HG02981 (cell line): ENCODE data around the gene NEUROD1.
"Not testable (repeated sequence)": the region's sequence is repeated elsewhere in the genome, so short reads cannot be mapped to it uniquely, and the experiment has no call there.

Source experiments
- ATAC-seq: cut with Tn5 transposase; IDR thresholded peaks from one replicate; pipeline ENCODE4 v1.9.1; 2021; ENCODE audit warnings: mild to moderate bottlenecking, moderate library complexity; ENCODE audit not compliant: unreplicated experiment

Gene NEUROD1

DNA sequence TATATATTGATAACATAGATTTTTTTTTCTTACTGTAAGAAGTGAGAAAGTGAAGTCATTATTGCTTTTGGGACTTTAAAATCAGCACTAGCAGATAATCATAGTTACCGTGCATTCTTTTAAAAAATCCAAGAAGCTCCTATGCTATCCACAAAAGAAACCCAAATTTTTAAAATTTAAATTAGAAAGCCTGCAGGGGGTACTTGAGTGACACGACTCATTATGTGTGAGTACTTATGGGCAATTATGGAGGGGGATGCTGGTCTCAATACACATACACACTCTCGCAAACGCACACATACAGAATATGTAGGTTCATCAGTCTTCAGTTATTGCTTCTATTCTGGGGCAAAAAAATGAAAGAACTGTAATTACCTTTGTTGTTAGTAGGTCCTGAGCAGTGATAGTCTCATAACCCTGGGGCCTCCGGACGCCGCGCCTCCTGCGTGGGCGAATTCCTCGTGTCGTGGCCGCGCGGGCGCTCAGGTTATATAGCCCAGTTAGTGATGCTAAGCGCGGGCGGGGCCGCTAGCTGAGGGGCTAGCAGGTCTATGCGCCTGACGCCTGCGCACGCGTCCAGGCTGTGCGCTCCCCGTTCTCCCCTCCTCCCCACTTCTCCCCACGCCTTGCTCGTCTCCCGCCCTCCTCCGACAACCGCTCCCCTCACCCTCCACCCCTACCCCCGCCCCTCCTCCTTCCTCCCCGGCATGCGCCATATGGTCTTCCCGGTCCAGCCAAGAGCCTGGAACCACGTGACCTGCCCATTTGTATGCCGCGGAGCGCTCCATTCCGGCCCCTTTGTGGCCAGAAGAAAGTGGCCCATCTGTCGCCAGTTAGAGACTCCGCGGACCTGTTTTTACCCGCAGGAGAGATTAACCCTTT is at the start of gene NEUROD1:
NEUROD1 (minus strand) TSS at position 463 of the 882 bp plus-strand sequence. CDS start 1,657 bp downstream, outside the sequence.
- no peak for ATAC-seq

DNA sequence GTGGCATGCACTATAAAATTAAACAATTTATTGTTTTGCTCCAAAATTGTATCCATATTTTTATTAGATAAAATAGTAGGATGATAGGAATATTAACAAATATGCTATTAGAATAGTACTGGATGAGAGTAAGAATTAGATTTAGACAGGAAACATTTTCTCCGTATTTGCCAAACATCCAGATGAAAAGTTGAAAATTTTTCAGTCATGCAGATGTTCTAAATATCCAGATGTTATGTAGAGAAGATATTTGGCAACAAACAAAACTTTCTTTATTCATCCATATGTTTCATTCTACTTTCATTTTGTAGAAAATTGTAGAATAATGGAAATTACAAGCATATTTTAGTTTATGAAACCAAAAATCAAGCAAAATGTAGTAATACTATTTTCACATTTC is 45.2 kb upstream of the NEUROD1 start:
- ATAC-seq: no peak

DNA sequence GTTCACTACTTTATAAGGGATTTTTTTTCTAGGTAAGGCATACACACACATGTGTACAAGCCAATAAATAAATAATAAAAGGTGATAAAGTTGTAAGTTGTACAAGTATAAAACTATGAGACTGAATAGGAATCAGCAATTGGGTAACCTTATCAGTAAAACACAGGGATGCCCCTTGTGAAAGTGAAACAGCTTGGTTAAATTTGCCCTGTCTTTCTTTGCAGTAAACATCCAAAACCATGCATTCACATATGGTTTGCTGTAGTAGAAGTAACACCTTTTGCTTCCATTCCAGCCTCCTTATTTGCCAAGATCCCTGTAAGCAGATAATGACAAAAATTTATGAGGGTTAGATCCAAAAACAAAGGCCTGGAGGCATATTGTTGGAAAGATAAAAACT is 44.3 kb upstream of the NEUROD1 start:
- ATAC-seq: no peak

DNA sequence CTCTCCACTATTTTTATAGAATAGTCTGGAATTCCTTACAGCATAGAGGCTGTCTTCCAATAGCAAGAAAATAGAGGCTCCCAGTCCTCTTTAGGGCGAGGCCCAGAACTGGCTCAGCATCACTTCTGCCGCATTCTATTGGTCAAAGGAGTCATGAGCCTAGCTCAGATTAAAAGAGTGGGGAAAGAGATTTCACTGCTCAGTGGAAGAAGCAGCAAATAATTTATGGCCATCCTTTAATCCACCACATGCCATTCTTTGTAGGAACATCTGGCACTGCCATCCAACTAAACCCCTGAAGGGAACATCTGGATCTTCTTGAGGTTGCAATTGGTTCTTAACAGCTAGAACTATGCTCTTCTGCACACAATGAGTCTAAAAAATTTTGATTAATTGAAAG is 43.4 kb upstream of the NEUROD1 start:
- ATAC-seq: no peak

DNA sequence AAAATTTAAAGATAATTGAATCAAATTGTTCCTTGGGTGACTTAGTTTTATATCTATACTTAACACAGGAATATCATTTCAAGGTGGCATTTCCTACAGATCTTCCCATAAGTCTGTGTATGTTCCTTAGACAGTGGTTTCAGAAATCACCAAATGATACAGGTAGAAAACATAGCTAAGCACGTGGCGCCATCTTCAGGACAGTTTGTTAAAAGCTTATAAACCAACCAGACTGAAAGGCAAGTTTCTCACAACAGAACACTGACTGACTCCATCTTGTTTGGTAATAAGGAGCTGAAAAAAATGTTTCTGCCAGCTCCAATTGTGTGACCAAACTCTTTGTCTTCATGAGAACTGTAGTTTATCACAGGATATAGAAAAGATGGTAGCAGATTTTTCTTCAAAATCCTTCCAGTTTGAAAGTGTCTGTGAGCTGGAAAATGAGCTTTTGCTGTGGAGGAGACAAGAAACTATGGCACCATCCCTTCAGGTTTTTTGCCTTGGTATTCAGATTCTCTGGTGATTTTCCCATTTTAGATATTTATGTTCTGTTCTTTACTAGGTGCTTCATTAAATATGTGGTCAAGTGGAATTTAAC is 34.8 kb upstream of the NEUROD1 start:
- peak; percentile 94 for ATAC-seq

DNA sequence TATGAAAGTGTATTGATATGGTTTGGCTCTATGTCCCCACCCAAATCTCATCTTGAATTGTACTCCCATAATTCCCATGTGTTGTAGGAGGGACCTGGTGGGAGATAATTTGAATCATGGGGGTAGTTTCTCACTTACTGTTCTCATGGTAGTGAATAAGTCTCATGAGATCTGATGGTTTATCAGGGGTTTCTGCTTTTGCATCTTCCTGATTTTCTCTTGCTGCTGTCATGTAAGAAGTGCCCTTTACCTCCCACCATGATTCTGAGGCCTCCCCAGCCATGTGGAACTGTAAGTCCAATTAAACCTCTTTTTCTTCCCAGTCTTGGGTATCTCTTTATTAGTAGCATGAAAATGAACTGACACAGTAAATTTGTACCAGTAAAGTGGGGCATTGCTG is 30.7 kb upstream of the NEUROD1 start:
- not testable (repeated sequence) for ATAC-seq

DNA sequence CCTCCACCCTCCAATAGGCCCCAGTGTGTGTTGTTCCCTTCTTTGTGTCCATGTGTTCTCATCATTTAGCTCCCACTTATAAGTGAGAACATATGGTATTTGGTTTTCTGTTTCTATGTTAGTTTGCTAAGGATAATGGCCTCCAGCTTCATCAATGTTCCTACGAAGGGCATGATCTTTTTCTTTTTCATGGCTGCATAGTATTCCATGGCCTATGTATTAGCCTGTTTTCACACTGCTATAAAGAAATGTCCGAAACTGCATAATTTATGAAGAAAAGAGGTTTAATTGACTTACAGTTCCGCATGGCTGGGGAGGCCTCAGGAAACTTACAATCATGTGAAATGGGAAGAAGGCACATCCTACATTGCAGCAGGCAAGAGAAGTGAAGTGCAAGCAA is 22.2 kb upstream of the NEUROD1 start:
- ATAC-seq: not testable (repeated sequence)

DNA sequence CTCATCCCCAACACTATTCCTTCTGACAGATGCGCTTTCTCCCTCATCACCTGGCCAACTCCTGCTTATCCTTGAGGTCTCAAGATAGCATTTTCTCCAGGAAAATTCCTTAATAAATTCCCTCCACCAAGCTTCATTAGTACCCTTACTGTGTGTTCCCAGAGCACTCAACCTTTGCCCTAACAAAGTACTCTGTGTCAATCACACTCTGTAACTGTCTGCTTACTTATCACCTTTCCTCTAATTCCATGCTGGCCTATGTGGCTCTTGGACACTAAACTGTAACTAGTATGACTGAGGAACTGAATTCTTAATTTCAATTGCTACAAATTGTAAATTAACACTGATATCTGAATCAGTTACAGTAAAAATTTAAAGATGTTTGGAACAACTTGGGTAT is 17.9 kb upstream of the NEUROD1 start:
- ATAC-seq: no peak

DNA sequence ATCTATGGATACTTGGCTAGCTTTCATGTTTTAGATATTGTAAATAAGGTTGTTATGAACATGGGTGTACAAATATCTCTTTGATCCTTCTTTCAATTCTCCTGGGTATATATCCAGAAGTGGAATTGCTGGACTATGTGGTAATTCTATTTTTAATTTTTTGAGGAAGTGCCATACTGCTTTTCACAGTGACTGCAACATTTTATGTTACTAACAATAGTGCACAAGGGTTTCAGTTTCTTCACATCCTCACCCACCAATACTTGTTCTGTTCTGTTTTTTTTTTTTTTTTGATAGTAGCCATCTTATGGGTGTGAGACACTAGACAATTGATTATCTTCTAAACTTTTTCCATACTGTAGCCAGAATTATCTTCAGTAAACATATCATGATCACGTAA is 17.3 kb upstream of the NEUROD1 start:
- peak; percentile 51 for ATAC-seq

DNA sequence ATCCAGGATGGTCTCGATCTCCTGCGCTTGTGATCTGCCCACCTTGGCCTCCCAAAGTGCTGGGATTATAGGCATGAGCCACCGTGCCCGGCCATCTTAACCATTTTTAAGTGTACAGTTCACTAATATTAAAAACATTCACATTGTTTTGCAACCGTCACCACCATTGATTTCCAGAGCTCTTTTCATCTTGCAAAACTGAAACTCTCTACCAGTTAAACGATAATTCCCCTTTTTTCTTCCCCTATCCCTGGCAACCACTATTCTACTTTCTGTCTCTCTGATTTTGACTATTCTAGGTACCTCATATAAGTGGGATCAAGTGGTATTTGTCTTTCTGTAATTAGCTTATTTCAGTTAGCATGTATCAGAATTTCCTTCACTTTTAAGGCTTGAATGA is 16.8 kb upstream of the NEUROD1 start:
- ATAC-seq: no peak

DNA sequence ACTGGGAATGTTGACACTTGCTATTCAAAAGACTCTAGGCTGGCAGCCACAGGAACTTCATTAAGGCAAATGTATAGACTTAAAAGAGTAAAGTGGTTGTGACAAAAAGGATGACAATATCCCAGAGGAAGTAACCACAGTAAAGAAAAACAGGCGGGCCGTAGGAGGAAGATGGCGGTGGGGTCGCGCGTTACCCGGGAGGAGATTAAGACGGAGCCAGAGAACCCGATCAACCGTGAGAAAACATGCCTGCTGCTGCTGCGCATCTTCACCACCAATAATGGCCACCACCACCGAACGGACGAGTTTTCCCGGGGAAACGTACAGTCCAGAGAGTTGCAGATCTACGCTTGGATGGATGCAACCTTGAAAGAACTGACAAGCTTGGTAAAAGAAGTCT is 14.0 kb upstream of the NEUROD1 start:
- no peak for ATAC-seq

DNA sequence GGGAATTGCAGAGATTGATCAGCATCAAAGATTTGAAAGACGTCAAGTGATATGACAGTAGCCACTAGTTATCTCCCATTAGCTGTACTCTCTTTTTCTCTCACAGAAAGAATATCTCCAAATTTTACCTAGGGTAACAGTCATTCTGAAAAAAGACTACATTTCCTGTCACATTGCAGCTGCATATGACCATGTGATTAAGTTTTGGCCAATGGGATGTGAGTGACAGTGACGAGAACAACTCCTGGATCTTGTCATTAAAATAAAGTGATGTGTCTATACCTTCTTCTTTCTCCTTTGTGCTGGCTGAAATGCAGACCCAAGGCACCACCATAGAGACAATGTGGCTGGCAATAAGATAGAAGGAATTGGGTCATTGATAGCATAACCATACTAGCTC is 10.5 kb upstream of the NEUROD1 start:
- no peak for ATAC-seq

DNA sequence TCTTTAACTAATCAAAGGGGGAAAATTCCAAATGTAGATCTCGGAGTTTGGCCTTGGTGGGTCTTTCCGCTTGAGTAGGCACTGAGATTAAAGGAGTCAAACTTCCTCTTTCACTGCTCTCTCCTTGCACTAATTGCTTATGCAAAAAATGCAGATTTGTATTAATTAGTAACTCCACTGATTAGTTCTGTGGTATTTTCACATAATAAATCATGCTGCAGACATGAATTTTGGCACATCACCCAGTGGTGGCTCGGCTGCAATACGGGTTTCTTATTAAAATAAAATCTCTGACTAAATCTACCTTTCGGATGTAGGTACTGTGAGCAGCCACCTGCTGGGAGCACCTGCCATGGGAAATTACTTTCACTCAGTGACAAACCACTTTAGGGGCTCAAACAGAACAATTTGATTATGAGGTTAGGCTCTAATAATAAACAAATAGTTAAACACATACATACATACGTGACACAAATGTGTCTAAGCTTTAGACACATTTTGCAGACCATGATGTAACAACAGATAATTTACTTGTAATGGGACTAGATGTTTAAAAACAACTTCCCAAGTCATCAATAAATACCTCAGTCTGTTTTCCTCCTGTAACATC is 6.4 kb upstream of the NEUROD1 start:
- no peak for ATAC-seq

DNA sequence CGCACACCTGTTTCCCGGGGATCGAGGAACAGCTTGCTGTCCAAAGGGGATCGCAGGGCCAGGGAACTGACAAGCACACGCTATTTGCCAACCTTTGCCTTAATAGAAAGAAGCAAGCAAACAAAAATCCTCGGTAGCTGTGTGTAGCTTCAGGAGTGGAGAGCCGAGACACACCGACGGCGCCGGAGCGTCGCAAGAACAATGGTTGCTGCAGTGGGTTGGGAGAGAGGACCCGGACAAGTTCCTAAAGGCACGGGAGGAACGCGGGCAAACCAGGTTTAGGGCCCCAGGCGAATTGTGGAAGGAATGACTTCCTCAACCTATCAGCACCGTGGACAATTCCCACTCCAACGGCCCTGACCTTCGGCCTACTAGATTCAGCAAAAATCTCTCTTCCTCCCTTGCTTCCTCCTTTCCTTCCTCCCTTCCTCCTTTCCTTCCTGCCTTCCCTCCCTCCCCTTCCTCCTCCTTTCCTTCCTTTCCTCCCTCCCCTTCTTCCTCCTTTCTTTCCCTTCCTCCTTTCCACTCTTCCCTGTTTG is 4.9 kb upstream of the NEUROD1 start:
- no peak for ATAC-seq

DNA sequence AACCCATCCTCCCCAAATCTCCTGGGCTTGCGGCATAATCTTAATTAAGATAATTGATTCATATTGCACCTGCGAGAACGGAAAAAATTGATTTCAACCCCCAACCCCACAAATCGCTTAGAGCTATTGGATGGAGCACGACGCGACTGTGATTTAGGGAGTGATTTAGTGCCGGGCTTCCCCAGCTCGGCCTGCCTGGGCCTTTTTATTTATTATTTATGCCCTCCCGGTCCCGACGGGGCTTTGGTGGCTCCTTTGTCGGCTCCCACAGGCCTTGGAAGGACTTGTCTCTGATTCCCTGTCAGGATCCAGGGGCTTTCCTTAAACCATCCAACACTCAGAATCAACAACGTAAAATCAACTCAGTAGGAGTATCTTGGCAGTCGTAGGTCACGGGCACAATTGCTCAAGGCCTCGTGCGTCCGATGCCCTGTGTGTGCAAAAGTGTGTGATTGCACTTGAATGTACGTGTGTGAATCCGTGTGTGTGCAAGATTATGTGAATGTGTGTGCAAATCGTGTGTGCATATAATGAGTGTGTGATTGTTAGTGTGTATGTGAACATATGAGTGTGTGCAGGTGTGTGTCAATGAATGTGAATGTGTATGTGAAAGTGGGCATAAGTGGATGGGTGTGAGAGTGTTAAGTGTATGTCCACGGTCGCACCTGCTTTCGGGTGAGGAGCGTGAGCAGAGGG is 4.3 kb upstream of the NEUROD1 start:
- no peak for ATAC-seq

DNA sequence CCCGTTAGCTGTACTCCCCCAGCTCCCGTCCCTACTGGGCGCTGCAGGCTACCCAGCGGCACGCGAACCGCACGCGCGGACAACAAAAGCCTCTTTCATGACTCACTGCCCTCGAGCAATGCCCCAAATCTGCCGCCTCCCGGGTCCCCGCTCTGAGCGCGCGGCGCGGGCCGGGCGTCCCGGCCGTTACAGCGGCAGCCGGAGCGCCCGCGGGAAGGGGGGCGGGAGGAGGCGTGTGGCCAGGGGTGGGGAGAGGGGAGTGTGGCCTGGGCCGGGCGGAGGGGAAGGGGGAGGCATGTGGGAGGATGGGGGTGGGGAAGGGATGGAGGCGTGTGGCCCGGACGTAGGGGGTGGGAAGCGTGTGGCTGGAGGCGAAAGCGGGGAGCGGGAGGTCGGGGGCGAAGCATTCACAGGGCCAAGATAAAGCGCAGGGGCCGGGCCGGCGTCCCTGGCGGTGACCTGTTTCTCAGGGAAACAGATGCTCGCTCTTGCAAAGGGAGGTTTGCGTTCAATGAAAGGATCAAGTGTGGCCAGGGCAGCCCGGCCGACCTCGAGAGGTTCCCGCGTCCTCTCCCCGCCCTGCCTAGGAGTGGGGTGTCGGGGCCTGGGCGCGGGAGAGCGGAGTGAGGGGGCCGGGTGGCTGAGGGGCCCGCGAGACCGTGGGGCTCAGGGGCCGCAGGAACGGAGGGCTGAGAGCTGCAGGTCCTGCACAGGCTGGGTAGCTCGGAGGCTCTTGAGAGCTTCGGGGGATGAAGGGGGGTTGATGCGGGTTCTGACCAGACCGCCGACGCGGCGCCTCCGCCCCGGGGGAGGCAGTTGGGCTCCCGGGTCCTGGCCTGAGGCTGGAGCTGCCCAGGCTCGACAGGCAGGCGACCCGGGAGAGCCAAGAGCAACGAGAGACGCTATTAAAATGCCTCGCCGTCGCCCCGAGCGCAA is 3.5 kb upstream of the NEUROD1 start:
- ATAC-seq: no peak

DNA sequence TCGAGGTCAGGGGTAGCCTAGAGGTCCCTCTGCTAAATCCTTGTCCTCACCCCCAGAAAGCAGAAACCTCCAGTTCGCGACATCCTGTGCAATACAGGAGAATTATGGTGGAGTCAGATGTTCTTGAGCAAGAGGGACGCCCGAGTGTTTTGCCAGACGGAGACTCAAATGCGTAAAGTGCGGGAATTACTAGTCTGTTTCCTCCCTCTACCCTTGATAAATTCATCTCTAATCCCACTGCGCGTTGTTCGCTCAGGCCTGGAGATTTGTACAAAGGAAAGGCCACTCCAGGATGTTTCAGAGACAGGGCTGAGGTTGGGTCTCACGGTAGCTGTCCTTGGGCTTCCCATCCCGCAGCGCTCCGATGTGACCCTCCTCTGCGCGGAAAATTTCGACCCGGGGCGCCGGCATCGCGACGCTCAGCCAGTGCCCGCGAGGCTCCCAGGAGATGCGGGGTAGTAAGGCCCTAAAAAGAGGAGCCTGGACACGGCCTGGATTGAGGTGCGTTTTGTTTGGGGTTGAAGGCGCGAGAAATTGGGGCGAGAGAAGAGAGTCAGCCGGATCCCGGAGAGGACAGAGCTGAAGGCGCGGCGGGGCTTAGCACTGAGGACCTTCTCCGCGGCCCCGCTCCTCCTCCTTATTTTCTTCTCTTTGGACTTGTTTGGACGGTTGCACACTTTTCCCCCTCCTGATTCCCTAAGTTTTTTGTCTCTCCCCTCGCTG is 2.6 kb upstream of the NEUROD1 start:
- no peak for ATAC-seq

DNA sequence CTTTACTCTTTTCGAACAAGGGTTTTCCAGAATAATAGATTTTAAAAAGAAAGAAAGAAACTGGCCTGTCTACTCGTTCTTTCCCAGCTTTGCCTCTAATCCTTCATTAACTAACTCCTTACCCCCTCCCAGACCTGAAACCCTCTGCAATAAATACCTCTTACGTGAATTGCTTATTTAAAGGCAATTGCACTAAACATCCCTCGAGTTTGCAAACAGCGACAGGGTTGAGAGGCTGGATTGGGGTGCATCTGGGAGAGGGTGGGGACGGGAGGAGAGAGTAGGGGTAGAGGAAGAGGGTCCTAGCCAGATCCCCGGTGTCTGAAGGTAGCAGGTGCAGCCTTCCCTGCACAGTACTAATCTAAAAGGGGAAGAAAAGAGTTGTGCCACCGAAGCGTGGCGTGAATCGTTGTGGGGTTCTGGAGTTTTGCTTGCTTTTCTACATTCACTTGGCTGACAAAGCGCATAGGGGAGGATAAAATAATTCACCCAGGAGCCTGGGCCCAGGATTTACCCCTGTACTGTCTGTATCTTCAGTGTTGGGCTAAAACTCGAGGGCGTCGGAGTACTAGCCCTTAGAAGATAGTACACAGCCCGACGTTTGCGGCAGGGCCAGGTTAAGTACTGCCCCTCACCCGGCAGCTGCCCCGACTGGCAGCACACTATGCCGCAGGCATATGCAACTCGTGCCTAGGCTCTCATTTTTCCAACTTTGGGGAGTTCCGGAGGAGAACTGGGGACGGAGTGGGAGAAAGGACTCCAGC is 1.9 kb upstream of the NEUROD1 start:
- no peak for ATAC-seq
